ENCODE data around the gene MARVELD3.
"Not testable (repeated sequence)": the region's sequence is repeated elsewhere in the genome, so short reads cannot be mapped to it uniquely, and the experiment has no call there.

MARVELD3 gene

DNA sequence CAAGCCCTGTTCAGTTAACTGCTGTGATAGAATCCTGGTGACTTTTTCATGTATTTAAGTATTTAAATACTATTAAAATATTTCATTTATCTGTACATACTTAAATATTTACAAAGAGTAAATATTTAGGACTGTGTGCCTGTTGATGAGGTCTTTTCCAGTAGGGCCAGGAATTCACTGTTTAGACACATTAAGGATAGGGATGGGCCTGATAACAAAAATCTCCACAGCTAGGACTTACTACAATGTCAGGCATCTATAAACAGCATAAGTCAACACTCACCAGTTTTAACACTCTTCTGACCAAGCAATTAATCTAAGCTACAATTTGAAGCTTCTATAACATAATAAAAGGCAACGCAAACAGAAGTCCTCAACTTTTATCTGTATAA, 47.6 kb downstream of the MARVELD3 start:
- DNase-seq: no peak

DNA sequence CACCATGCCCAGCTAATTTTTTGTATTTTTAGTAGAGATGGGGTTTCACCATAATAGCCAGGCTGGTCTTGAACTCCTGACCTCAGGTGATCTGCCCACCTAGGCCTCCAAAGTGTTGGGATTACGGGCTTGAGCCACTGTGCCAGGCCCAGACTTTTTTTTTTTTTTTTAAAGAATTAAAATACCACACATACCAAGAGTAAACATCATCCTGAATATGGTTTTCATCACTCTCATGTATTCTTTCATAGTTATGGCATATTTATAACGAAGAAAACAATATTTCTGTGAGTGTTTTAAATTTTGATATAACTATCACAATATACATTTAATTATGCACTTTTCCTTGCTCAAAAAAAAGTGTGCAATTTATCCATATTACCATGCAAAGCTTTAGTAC, 48.2 kb downstream of the MARVELD3 start:
- DNase-seq: no peak

DNA sequence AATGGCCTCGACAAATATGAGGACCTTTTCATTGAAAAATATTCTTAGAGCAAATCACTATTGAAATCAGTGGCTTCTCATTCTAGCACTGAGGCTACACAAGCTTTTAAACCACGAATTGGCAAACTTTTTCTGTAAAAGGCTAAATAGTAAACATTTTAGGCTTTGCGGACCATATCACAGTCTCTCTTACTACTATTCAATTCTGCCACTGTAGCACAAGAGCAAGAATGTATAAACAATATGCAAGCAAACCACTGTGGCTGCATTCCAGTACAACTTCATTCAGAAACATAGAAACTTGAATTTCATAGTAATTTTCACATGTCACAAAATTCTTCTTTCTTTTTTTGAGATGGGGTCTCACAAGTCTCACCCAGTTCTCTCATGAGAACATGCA, 49.4 kb downstream of the MARVELD3 start:
- DNase-seq: no peak

DNA sequence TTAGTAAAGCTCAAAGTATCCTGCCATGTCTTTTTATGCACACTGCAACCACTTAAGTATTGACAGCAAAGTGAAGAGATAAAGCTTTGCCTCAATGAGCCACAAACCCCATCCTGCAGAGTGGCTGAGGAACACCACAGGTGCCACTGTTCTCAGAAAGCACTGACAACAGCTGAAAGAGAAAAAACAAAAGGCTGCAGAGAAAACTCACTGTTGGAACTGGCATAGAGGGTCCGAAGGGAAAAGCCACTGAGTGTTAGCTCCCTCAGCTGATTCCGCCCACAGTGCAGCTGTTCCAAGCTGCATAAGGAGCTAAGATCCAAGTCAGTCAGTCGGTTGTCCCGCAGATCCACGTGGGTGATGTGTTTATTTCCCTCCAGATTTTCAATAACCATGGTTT, 50.3 kb downstream of the MARVELD3 start:
- DNase-seq: no peak

DNA sequence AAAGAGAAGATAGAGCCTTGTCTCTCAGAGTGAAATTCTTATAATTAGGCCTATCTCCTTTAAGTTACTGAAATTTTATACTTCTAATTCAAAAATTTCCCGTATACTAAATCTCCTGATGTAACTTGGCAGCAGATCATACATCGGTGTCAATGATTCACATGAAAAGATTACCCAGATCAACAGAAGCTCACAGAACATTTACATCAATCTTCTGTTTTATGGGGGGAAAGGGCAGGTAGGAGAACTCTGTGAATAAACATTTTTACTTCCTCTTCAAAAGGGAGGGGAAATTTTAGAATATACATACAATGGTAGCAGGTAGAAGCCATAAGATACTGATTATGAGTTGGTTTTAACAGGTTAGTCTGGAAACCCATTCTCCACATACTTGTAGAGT, 55.4 kb downstream of the MARVELD3 start:
- no peak for DNase-seq

DNA sequence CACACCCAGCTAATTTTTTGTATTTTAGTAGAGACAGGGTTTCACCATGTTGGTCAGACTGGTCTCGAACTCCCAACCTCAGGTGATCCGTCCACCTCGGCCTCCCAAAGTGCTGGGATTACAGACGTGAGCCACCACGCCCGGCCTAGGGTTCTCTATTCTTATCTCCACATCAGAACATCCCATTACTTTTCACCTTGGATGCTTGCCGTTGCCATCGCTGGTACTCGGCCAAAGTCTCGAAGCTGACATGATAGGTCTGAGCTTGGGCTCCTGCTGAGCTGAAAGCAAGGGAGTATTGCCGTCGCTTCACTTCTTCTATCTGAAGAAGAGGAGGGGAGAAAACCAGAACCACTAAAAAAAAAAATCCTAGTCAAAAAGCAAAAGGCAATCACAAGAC, 58.3 kb downstream of the MARVELD3 start:
- not testable (repeated sequence) for DNase-seq

Measured in DMS 273 treated with DMSO at 0.1 percent for 48 hours (cell line).